Metanephros (tissue), 1 donor: Measurements from ENCODE around the gene CHRM5. TPM values are rescaled to one million over a fixed set of nuclear protein-coding genes. Genes with fewer than 3 reads are reported as not detected.

Experiments
- total RNA-seq: library from RNA; depleted of rRNA; stranded (reverse); fragments of >200 nt; gene quantifications from one replicate; pipeline ENCODE4 v1.2.3, GENCODE V29; 2014

The CHRM5 gene, protein sequence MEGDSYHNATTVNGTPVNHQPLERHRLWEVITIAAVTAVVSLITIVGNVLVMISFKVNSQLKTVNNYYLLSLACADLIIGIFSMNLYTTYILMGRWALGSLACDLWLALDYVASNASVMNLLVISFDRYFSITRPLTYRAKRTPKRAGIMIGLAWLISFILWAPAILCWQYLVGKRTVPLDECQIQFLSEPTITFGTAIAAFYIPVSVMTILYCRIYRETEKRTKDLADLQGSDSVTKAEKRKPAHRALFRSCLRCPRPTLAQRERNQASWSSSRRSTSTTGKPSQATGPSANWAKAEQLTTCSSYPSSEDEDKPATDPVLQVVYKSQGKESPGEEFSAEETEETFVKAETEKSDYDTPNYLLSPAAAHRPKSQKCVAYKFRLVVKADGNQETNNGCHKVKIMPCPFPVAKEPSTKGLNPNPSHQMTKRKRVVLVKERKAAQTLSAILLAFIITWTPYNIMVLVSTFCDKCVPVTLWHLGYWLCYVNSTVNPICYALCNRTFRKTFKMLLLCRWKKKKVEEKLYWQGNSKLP
- total RNA-seq: not detected

DNA sequence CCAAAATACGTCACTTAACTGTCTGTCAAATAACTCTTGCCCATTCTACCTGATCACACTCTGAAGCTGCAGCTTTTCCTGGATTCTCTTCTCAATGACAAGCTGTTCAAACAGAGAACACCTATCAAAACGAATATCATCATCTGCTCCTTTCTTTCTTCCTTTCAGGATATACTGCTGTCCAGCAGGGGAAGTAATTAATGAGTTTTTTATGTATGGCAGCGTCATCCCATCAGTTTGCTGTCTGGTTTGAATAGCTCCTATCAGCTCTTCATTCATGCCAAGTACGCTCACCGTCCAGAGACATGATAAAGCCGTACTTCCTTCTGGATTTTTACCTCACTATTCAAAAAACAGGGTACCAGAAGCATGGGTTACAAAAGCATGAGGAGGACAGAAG, at the start of gene CHRM5:
TSS of gene CHRM5 (plus strand) at position 274 of the 400 bp plus-strand sequence. CDS start 94,221 bp downstream, outside the sequence.

DNA sequence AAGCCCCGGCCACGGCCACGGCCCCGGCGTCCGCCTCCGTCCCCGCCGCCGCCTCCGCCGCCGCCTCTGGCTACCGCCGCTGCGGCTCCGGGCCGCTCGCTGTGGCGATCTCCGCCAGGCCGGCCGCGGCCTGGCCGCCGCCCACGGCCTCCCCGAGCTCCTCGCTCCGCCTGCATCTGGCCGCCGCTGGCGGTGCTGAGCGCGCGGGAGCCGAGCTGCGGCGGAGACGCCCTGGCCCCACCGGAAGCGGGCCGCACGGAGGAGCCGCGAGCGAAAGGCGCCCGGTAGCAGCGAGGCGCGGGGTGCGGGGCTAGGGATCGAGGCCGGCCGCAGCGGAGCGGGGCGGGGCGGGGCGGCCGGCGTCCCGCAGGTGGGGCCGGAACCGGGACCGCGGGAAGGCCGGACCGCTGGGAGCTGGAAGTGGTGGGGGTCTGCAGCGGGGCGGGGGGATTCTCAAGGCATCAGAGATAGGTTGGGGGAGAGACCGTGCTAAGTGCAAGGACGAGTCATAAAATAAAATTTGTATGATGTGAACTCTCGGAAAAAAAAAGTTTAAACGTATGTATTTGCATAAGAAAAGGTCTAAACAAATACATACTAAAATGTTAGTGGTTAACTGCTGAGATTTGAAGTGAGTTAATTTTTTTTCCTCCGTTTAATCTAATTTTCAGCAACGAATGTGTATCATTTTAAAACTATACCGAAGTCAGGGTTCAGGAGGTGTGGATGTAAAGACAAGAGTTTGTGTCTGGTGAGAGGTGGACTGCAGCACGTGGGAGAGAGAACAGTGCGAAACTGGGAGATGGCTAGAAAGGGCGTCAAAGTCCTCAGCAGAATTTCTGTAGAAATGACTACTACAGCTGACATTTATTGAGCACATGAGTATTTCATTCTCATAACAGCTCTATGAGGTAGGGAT, 70.8 kb downstream of the CHRM5 start, which contains the start of gene AVEN:
TSS of gene AVEN (minus strand) at position 334 of the 919 bp plus-strand sequence. CDS start at position 176, 158 bp downstream.

DNA sequence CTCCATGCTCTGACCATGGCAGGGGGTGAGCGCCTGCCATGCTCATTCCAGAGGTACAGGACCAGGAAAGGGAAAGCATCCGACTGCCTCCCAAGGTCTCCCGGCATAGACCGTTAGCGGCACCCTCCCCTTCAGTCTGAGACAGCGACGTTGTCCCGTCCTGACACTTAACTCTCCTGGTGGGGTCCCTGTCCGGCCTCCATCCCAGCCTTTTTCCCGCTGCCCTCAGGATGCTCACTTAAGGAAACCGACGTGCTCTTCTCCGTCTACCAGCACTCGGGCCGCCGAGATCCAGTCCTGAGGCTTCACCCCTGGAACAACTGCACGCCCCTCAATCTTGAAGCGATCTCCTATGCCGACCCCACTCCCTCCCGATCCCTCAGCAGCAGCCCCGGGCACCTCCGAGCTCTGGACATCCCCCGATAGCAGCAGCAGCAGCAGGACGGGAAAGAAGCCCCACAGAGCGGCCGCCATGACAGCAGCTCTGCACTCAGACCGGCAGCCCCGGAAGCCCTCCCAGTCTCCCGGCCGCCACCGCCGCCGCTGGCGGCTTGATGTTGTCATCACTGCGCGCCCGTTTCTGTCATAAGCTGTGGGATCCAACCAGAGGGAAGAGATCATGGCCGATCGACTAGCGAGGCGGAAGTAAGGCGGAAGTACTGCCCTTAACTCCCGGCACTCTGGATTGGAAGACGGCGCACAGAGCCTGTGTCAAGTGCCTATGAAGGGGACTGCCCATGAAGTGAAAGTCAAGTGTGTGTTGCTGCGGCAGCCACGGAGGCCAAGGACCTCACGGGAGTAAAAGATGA, 133.3 kb downstream of the CHRM5 start, which contains the start of the genes EMC7 and PGBD4:
TSS of gene EMC7 (minus strand) at position 497 of the 809 bp plus-strand sequence. CDS start at position 474, 23 bp downstream.
TSS of gene PGBD4 (plus strand) at position 718 of the 809 bp plus-strand sequence. CDS start 449 bp downstream, outside the sequence.

Other genes starting within 250 kb of the CHRM5 start
- gene AVEN, start 70.7 kb downstream of the CHRM5 start, total RNA-seq: 7.0 TPM
- 27.7 TPM for gene EMC7, start 133.4 kb downstream of the CHRM5 start, total RNA-seq
- 2.0 TPM for gene PGBD4, start 133.6 kb downstream of the CHRM5 start, total RNA-seq
- gene KATNBL1, start 241.6 kb downstream of the CHRM5 start, total RNA-seq: 56.8 TPM